Measurements from ENCODE around the gene FIBCD1.

The FIBCD1 gene

GRCh38 chr9:130971294-130971849 is 32.3 kb upstream of the FIBCD1 start:
- DNase-seq (ENCODE audit: low spot score), result no peak
- no CpG with 5 or more reads among the region's 12 CpGs for WGBS, 2 donors (ENCODE audit: extremely low coverage in 2 of 2, insufficient read length in 2 of 2, insufficient replicate concordance in 1 of 2)

GRCh38 chr9:130970855-130971254 is 31.8 kb upstream of the FIBCD1 start:
- Histone ChIP-seq H3K36me3 (replicated peaks in 1 of 2; ENCODE audit: control insufficient read depth in 2 of 2, insufficient read depth in 2 of 2, low read length in 2 of 2) (no peaks in the 10 kb centered on the region), H3K4ac (ENCODE audit: low read length) (no peak overlapping the region), H3K4me1 (ENCODE audit: control insufficient read depth in 2 of 2, insufficient read depth in 1 of 2, low read depth in 1 of 2, low read length in 2 of 2) (peaks cover 7 to 9% of the 10 kb centered on the region in 2 donors), H2BK5ac (ENCODE audit: low read length) (peak overlapping the region; percentile 14), H3K27ac (replicated peaks; ENCODE audit: low read length) (no peak overlapping the region), H2AK5ac (ENCODE audit: low read depth, low read length) (no peak overlapping the region), H3K4me2 (ENCODE audit: insufficient read depth, low read length, poor library complexity, severe bottlenecking) (no peak overlapping the region), H3K23ac (ENCODE audit: low read depth, low read length, poor library complexity) (peak overlapping the region; percentile 13), H2AFZ (ENCODE audit: low read length) (peak overlapping the region; percentile 76), H3K4me3 (ENCODE audit: low read length in 2 of 2) (no peak overlapping the region), H3K9ac (ENCODE audit: low read depth, low read length, poor library complexity) (no peak overlapping the region), H3K27me3 (ENCODE audit: control insufficient read depth in 3 of 3, insufficient read depth in 3 of 3, low read depth in 1 of 3, low read length in 3 of 3) (peaks cover 0 to 13% (median 0%) of the 10 kb centered on the region in 3 experiments), H2BK12ac (ENCODE audit: low read length) (no peak overlapping the region), H2BK120ac (ENCODE audit: low read depth, low read length) (no peak overlapping the region), H3K14ac (ENCODE audit: low read length) (no peak overlapping the region), H3K9me3 (replicated peaks in 1 of 2; ENCODE audit: control insufficient read depth in 2 of 2, insufficient read depth in 1 of 2, low read depth in 1 of 2, low read length in 2 of 2) (no peaks in the 10 kb centered on the region), H2BK15ac (ENCODE audit: low read length) (no peak overlapping the region), H4K8ac (ENCODE audit: low read depth, low read length) (no peak overlapping the region), H3K79me1 (ENCODE audit: low read depth, low read length) (no peaks in the 10 kb centered on the region), H3K18ac (ENCODE audit: low read length) (peak overlapping the region; percentile 28), H4K91ac (ENCODE audit: low read depth, low read length, poor library complexity) (no peak overlapping the region)
- no CpG with 5 or more reads among the region's 3 CpGs for WGBS, 2 donors (ENCODE audit: extremely low coverage in 2 of 2, insufficient read length in 2 of 2, insufficient replicate concordance in 1 of 2)
- no peak for DNase-seq (ENCODE audit: low spot score)

More at GRCh38 chr9:130971294-130971849, 32.3 kb upstream of the FIBCD1 start:
- Histone ChIP-seq H2BK15ac (ENCODE audit: low read length) (no peak overlapping the region), H3K4me1 (ENCODE audit: control insufficient read depth in 2 of 2, insufficient read depth in 1 of 2, low read depth in 1 of 2, low read length in 2 of 2) (peaks cover 7 to 9% of the 10 kb centered on the region in 2 donors), H2BK120ac (ENCODE audit: low read depth, low read length) (no peak overlapping the region), H3K9ac (ENCODE audit: low read depth, low read length, poor library complexity) (no peak overlapping the region), H3K27ac (replicated peaks; ENCODE audit: low read length) (no peak overlapping the region), H4K8ac (ENCODE audit: low read depth, low read length) (no peak overlapping the region), H3K27me3 (ENCODE audit: control insufficient read depth in 3 of 3, insufficient read depth in 3 of 3, low read depth in 1 of 3, low read length in 3 of 3) (peaks cover 0 to 13% (median 0%) of the 10 kb centered on the region in 3 experiments), H2BK5ac (ENCODE audit: low read length) (peak overlapping the region; percentile 14), H3K36me3 (replicated peaks in 1 of 2; ENCODE audit: control insufficient read depth in 2 of 2, insufficient read depth in 2 of 2, low read length in 2 of 2) (no peaks in the 10 kb centered on the region), H4K91ac (ENCODE audit: low read depth, low read length, poor library complexity) (no peak overlapping the region), H3K14ac (ENCODE audit: low read length) (peak overlapping the region; percentile 73), H2BK12ac (ENCODE audit: low read length) (no peak overlapping the region), H2AFZ (ENCODE audit: low read length) (peak overlapping the region; percentile 76), H3K9me3 (replicated peaks in 1 of 2; ENCODE audit: control insufficient read depth in 2 of 2, insufficient read depth in 1 of 2, low read depth in 1 of 2, low read length in 2 of 2) (no peaks in the 10 kb centered on the region), H3K4me2 (ENCODE audit: insufficient read depth, low read length, poor library complexity, severe bottlenecking) (no peak overlapping the region), H3K4ac (ENCODE audit: low read length) (no peak overlapping the region), H3K23ac (ENCODE audit: low read depth, low read length, poor library complexity) (no peak overlapping the region), H3K18ac (ENCODE audit: low read length) (peak overlapping the region; percentile 79), H2AK5ac (ENCODE audit: low read depth, low read length) (no peak overlapping the region), H3K79me1 (ENCODE audit: low read depth, low read length) (no peaks in the 10 kb centered on the region), H3K4me3 (ENCODE audit: low read length in 2 of 2) (no peak overlapping the region)

GRCh38 chr9:130970052-130970451 is 31.0 kb upstream of the FIBCD1 start:
- Histone ChIP-seq H2BK5ac (ENCODE audit: low read length) (no peak overlapping the region), H3K79me1 (ENCODE audit: low read depth, low read length) (no peaks in the 10 kb centered on the region), H2AFZ (ENCODE audit: low read length) (no peak overlapping the region), H3K36me3 (replicated peaks in 1 of 2; ENCODE audit: control insufficient read depth in 2 of 2, insufficient read depth in 2 of 2, low read length in 2 of 2) (no peaks in the 10 kb centered on the region), H4K8ac (ENCODE audit: low read depth, low read length) (no peak overlapping the region), H3K4ac (ENCODE audit: low read length) (no peak overlapping the region), H3K14ac (ENCODE audit: low read length) (no peak overlapping the region), H3K9me3 (replicated peaks in 1 of 2; ENCODE audit: control insufficient read depth in 2 of 2, insufficient read depth in 1 of 2, low read depth in 1 of 2, low read length in 2 of 2) (no peaks in the 10 kb centered on the region), H2AK5ac (ENCODE audit: low read depth, low read length) (peak overlapping the region; percentile 76), H3K4me1 (ENCODE audit: control insufficient read depth in 2 of 2, insufficient read depth in 1 of 2, low read depth in 1 of 2, low read length in 2 of 2) (peaks cover 7 to 9% of the 10 kb centered on the region in 2 donors), H3K27ac (replicated peaks; ENCODE audit: low read length) (no peak overlapping the region), H2BK15ac (ENCODE audit: low read length) (no peak overlapping the region), H3K4me2 (ENCODE audit: insufficient read depth, low read length, poor library complexity, severe bottlenecking) (no peak overlapping the region), H3K27me3 (ENCODE audit: control insufficient read depth in 3 of 3, insufficient read depth in 3 of 3, low read depth in 1 of 3, low read length in 3 of 3) (peaks cover 0 to 13% (median 0%) of the 10 kb centered on the region in 3 experiments), H4K91ac (ENCODE audit: low read depth, low read length, poor library complexity) (no peak overlapping the region), H3K9ac (ENCODE audit: low read depth, low read length, poor library complexity) (no peak overlapping the region), H2BK120ac (ENCODE audit: low read depth, low read length) (no peak overlapping the region), H3K18ac (ENCODE audit: low read length) (peak overlapping the region; percentile 86), H3K23ac (ENCODE audit: low read depth, low read length, poor library complexity) (peak overlapping the region; percentile 70), H2BK12ac (ENCODE audit: low read length) (peak overlapping the region; percentile 93), H3K4me3 (ENCODE audit: low read length in 2 of 2) (no peak overlapping the region)
- DNase-seq (ENCODE audit: low spot score), result no peak
- no CpG with 5 or more reads among the region's 12 CpGs for WGBS, 2 donors (ENCODE audit: extremely low coverage in 2 of 2, insufficient read length in 2 of 2, insufficient replicate concordance in 1 of 2)

GRCh38 chr9:130965680-130966079 is 26.6 kb upstream of the FIBCD1 start:
- Histone ChIP-seq H3K36me3 (replicated peaks in 1 of 2; ENCODE audit: control insufficient read depth in 2 of 2, insufficient read depth in 2 of 2, low read length in 2 of 2) (no peaks in the 10 kb centered on the region), H2BK15ac (ENCODE audit: low read length) (no peak overlapping the region), H2AK5ac (ENCODE audit: low read depth, low read length) (no peak overlapping the region), H3K27me3 (ENCODE audit: control insufficient read depth in 3 of 3, insufficient read depth in 3 of 3, low read depth in 1 of 3, low read length in 3 of 3) (peaks cover 0 to 9% (median 0%) of the 10 kb centered on the region in 3 experiments), H3K4me3 (ENCODE audit: low read length in 2 of 2) (no peak overlapping the region), H3K27ac (replicated peaks; ENCODE audit: low read length) (no peak overlapping the region), H2BK5ac (ENCODE audit: low read length) (no peak overlapping the region), H2BK12ac (ENCODE audit: low read length) (no peak overlapping the region), H2BK120ac (ENCODE audit: low read depth, low read length) (no peak overlapping the region), H3K9me3 (replicated peaks in 1 of 2; ENCODE audit: control insufficient read depth in 2 of 2, insufficient read depth in 1 of 2, low read depth in 1 of 2, low read length in 2 of 2) (peaks cover 0 to 3% of the 10 kb centered on the region in 2 donors), H3K4me2 (ENCODE audit: insufficient read depth, low read length, poor library complexity, severe bottlenecking) (no peak overlapping the region), H3K4ac (ENCODE audit: low read length) (no peak overlapping the region), H4K8ac (ENCODE audit: low read depth, low read length) (no peak overlapping the region), H3K9ac (ENCODE audit: low read depth, low read length, poor library complexity) (no peak overlapping the region), H3K79me1 (ENCODE audit: low read depth, low read length) (no peaks in the 10 kb centered on the region), H3K4me1 (ENCODE audit: control insufficient read depth in 2 of 2, insufficient read depth in 1 of 2, low read depth in 1 of 2, low read length in 2 of 2) (peaks cover 0 to under 1% of the 10 kb centered on the region in 2 donors), H2AFZ (ENCODE audit: low read length) (no peak overlapping the region), H3K14ac (ENCODE audit: low read length) (no peak overlapping the region), H4K91ac (ENCODE audit: low read depth, low read length, poor library complexity) (no peak overlapping the region), H3K18ac (ENCODE audit: low read length) (no peak overlapping the region), H3K23ac (ENCODE audit: low read depth, low read length, poor library complexity) (no peak overlapping the region)
- WGBS, 2 donors (ENCODE audit: extremely low coverage in 2 of 2, insufficient read length in 2 of 2, insufficient replicate concordance in 1 of 2), result no CpG with 5 or more reads among the region's 7 CpGs
- no peak for DNase-seq (ENCODE audit: low spot score)
